Panc1 (cell line): Measurements from ENCODE around the gene IFNAR2. TPM values are rescaled to one million over a fixed set of nuclear protein-coding genes. Genes with fewer than 3 reads are reported as not detected.

ENCODE experiments used
- ATAC-seq: fragments of 200-7000 bp; cut with Tn5 transposase; 2 replicates; pipeline ENCODE4 v1.9.1; 2020; ENCODE audit warnings: mild to moderate bottlenecking, moderate library complexity
- BruUV-seq: library from RNA; stranded (reverse); fragments of 400-500 nt; replicated peaks from 2 replicates; lab custom pipeline; 2021; lab: Mats Ljungman, UMichigan
- CTCF ChIA-PET: fragments of 300-600 bp; sonication (Branson Sonifier 250); formaldehyde crosslinking; loops from one replicate; lab custom pipeline; 2022; ENCODE audit warnings: antibody characterized with exemption; lab: Charles Lee
- POLR2A ChIA-PET: fragments of 300-600 bp; sonication (Branson Sonifier 250); formaldehyde crosslinking; loops from one replicate; lab custom pipeline; 2022; ENCODE audit warnings: antibody characterized with exemption; lab: Charles Lee
- DNase-seq: peaks from one replicate; pipeline ENCODE4 v3.0.0-alpha.2; 2010; ENCODE audit warnings: low read depth, low spot score
- H3K27ac ChIP-seq: 2 replicates; pipeline ENCODE4 v1.5.1; 2011; ENCODE audit warnings: mild to moderate bottlenecking, low read length, inconsistent platforms
- H3K27me3 ChIP-seq: fragments of 200-500 bp; sonication (Bioruptor generic); 2 replicates; pipeline ENCODE4 v1.6.0; 2014; ENCODE audit warnings: low read length, inconsistent platforms; ENCODE audit not compliant: control insufficient read depth, insufficient read depth
- H3K36me3 ChIP-seq: fragments of 200-500 bp; sonication (Bioruptor generic); 2 replicates; pipeline ENCODE4 v1.5.1; 2014; ENCODE audit warnings: inconsistent platforms, mild to moderate bottlenecking, low read length, moderate library complexity; ENCODE audit not compliant: control insufficient read depth, insufficient read depth
- H3K4me1 ChIP-seq: 2 replicates; pipeline ENCODE4 v1.5.1; 2011; ENCODE audit warnings: inconsistent platforms, mild to moderate bottlenecking, low read length, moderate library complexity; ENCODE audit not compliant: control insufficient read depth, insufficient read depth
- H3K4me3 ChIP-seq, 2 experiments: 2 replicates each; pipeline ENCODE4 v1.5.1; 2011 to 2012; ENCODE audit warnings: low read depth in 2 of 2, low read length in 2 of 2, mild to moderate bottlenecking in 2 of 2, inconsistent platforms in 1 of 2, moderate library complexity in 1 of 2
- H3K9me3 ChIP-seq: fragments of 200-500 bp; sonication (Bioruptor generic); 2 replicates; pipeline ENCODE4 v1.5.1; 2014; ENCODE audit warnings: low read depth, mild to moderate bottlenecking, inconsistent platforms, low read length, moderate library complexity; ENCODE audit not compliant: control insufficient read depth, insufficient read depth
- CTCF ChIP-seq: fragments of 450-650 bp; IDR thresholded peaks from 2 replicates; pipeline ENCODE4 v1.5.1; 2017; ENCODE audit warnings: mild to moderate bottlenecking
- POLR2AphosphoS5 ChIP-seq: IDR thresholded peaks from 2 replicates; pipeline ENCODE4 v1.6.1; 2012; ENCODE audit warnings: mild to moderate bottlenecking, low read depth, low read length, moderate library complexity
- SIN3A ChIP-seq: IDR thresholded peaks from 2 replicates; pipeline ENCODE4 v1.6.1; 2012; ENCODE audit warnings: low read depth, mild to moderate bottlenecking, low read length, moderate library complexity, borderline replicate concordance; ENCODE audit not compliant: insufficient read depth
- TCF7L2 ChIP-seq: IDR thresholded peaks from 2 replicates; pipeline ENCODE4 v1.6.1; 2011; ENCODE audit warnings: mild to moderate bottlenecking, low read depth, low read length, inconsistent platforms
- in situ Hi-C: cut with HindIII; loops from 2 replicates; pipeline ENCODE4 v1.10.0; 2016; ENCODE audit warnings: low sequenced_read_pairs, low pct_unique_long_range_greater_than_20kb
- intact Hi-C: fragments of 100-400 bp; cut with micrococcal nuclease; formaldehyde crosslinking; loops from one replicate; pipeline ENCODE4 v1.10.0; 2022; ENCODE audit not compliant: unreplicated experiment
- total RNA-seq: library from RNA; stranded (reverse); gene quantifications from one replicate; pipeline ENCODE4 v1.2.1, GENCODE V29; 2021; ENCODE audit not compliant: unreplicated experiment
- TF ChIP-seq, protein P1 (sequence below), 2 experiments: IDR thresholded peaks; 2 replicates each; pipeline ENCODE4 v1.6.1; 2011 to 2012; ENCODE audit warnings: low read depth in 2 of 2, control low read depth in 1 of 2, low read length in 1 of 2, mild to moderate bottlenecking in 1 of 2, moderate library complexity in 1 of 2; ENCODE audit not compliant: insufficient read depth in 1 of 2

IFNAR2 gene
- total RNA-seq, 1 experiment from 2014 or later, result 18.2 TPM

- H3K9me3 ChIP-seq, result no peaks in the 10 kb centered on the region
- ATAC-seq (no peak), DNase-seq (no peak)
- H3K4me3 ChIP-seq, result peak overlapping the region; percentile 58 to 68
- 0 out of 2 replicates have a peak, but pooled peaks cover 2% of the 10 kb centered on the region for H3K4me1 ChIP-seq
- BruUV-seq, result no TSS peak
- no peaks in the 10 kb centered on the region for H3K36me3 ChIP-seq
- TF ChIP-seq, protein P1, sequence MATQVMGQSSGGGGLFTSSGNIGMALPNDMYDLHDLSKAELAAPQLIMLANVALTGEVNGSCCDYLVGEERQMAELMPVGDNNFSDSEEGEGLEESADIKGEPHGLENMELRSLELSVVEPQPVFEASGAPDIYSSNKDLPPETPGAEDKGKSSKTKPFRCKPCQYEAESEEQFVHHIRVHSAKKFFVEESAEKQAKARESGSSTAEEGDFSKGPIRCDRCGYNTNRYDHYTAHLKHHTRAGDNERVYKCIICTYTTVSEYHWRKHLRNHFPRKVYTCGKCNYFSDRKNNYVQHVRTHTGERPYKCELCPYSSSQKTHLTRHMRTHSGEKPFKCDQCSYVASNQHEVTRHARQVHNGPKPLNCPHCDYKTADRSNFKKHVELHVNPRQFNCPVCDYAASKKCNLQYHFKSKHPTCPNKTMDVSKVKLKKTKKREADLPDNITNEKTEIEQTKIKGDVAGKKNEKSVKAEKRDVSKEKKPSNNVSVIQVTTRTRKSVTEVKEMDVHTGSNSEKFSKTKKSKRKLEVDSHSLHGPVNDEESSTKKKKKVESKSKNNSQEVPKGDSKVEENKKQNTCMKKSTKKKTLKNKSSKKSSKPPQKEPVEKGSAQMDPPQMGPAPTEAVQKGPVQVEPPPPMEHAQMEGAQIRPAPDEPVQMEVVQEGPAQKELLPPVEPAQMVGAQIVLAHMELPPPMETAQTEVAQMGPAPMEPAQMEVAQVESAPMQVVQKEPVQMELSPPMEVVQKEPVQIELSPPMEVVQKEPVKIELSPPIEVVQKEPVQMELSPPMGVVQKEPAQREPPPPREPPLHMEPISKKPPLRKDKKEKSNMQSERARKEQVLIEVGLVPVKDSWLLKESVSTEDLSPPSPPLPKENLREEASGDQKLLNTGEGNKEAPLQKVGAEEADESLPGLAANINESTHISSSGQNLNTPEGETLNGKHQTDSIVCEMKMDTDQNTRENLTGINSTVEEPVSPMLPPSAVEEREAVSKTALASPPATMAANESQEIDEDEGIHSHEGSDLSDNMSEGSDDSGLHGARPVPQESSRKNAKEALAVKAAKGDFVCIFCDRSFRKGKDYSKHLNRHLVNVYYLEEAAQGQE (IDR thresholded peaks at IDR 0.05; ENCODE audit: insufficient read depth in 1 of 2, low read depth in 2 of 2, low read length in 1 of 2), result no peak
- TF ChIP-seq TCF7L2 (no peak), SIN3A (no peak), POLR2AphosphoS5 (no peak), CTCF (no peak)
- ChIA-PET POLR2A (interaction anchor here (0.9 kb wide), 1 partner anchor 46 kb away, joined by 3 read pairs; no protein-coding TSS in a partner anchor), CTCF (no interaction called here)
- in situ Hi-C loops (no loop called here), intact Hi-C loops (no loop called here)
- H3K27me3 ChIP-seq, result no peaks in the 10 kb centered on the region
- H3K27ac ChIP-seq, result peak overlapping the region; percentile 75
Measured at GRCh38 chr21:33267250-33267649, 37.5 kb downstream of the IFNAR2 start.

- Histone ChIP-seq H3K27ac (no peak overlapping the region), H3K9me3 (no peaks in the 10 kb centered on the region), H3K4me1 (0 out of 2 replicates have a peak, but pooled peaks cover 2% of the 10 kb centered on the region), H3K27me3 (no peaks in the 10 kb centered on the region), H3K36me3 (no peaks in the 10 kb centered on the region), H3K4me3 (no peak overlapping the region)
- TF ChIP-seq POLR2AphosphoS5 (no peak), SIN3A (no peak), TCF7L2 (no peak), CTCF (no peak)
- TF ChIP-seq, protein P1 (IDR thresholded peaks at IDR 0.05; ENCODE audit: insufficient read depth in 1 of 2, low read depth in 2 of 2, low read length in 1 of 2), result no peak
- in situ Hi-C loops, result no loop called here
- BruUV-seq, result no TSS peak
- intact Hi-C loops, result no loop called here
- CTCF ChIA-PET, result no interaction called here
- POLR2A ChIA-PET, result no interaction called here
- ATAC-seq, result no peak
- DNase-seq, result no peak
Measured at GRCh38 chr21:33268393-33268736, 38.6 kb downstream of the IFNAR2 start.
